ENCODE data around the gene RPL7A.

- TF ChIP-seq MAX (IDR thresholded peaks at IDR 0.05; ENCODE audit: insufficient read depth, insufficient read length) (no peak), CTCF (IDR thresholded peaks at IDR 0.05; ENCODE audit: extremely low read depth in 1 of 2, insufficient read depth in 1 of 2, low read depth in 1 of 2, low read length in 2 of 2) (no peak), POLR2A (IDR thresholded peaks at IDR 0.05; ENCODE audit: low read depth, low read length) (no peak), EZH2 (IDR thresholded peaks at IDR 0.05; ENCODE audit: borderline replicate concordance, low read depth, low read length, severe bottlenecking) (no peak)
Measured at GRCh38 chr9:133387680-133388079, 39.7 kb downstream of the RPL7A start.
